Nephron (organoid): ENCODE data around the gene UTS2.

ENCODE experiments used
- H3K27ac Mint-ChIP-seq, 3 experiments: 2 replicates each; pipeline ENCODE4 v1.8.0; 2020; ENCODE audit warnings: mixed read lengths in 3 of 3, mild to moderate bottlenecking in 2 of 3, moderate library complexity in 1 of 3
- H3K27me3 Mint-ChIP-seq: 2 replicates; pipeline ENCODE4 v1.8.0; 2021; ENCODE audit warnings: low read depth, mild to moderate bottlenecking, moderate library complexity, mixed read lengths
- H3K36me3 Mint-ChIP-seq: 2 replicates; pipeline ENCODE4 v1.8.0; 2020; ENCODE audit warnings: low read depth, mixed read lengths
- H3K4me1 Mint-ChIP-seq: 2 replicates; pipeline ENCODE4 v1.8.0; 2020; ENCODE audit warnings: mixed read lengths
- H3K4me3 Mint-ChIP-seq, 3 experiments: 2 replicates each; pipeline ENCODE4 v1.8.0; 2020; ENCODE audit warnings: mild to moderate bottlenecking in 3 of 3, mixed read lengths in 3 of 3, moderate library complexity in 2 of 3
- H3K9me3 Mint-ChIP-seq: 2 replicates; pipeline ENCODE4 v1.8.0; 2020; ENCODE audit warnings: mixed read lengths
- TF ChIP-seq, protein P1 (sequence below), 3 experiments: fragments of 200-600 bp; sonication (generic); IDR thresholded peaks; one replicate each; pipeline ENCODE4 v1.5.0; 2021; ENCODE audit warnings: antibody characterized with exemption in 3 of 3; ENCODE audit not compliant: unreplicated experiment in 3 of 3

UTS2 gene

DNA sequence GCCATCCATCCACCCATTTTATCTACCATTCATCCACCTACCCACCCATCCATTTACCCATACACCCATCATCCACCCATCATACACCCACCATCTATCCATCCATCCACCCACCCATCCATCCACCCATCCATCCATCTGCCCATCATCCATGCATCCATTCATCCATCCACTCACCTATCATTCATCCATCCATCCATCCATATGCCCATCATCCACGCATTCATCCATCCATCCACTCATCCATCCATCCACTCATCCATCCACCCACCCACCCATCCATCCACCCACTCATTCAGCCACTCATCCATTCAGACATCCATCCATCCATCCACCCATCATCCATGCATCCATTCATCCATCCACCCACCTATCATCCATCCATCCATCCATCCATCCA is 31.9 kb upstream of the UTS2 start:
- Mint-ChIP-seq H3K36me3 (no peaks in the 10 kb centered on the region), H3K9me3 (no peaks in the 10 kb centered on the region), H3K4me1 (no peaks in the 10 kb centered on the region), H3K27ac (no peak overlapping the region), H3K27me3 (peaks cover 34% of the 10 kb centered on the region), H3K4me3 (no peak overlapping the region)
- TF ChIP-seq, protein P1, sequence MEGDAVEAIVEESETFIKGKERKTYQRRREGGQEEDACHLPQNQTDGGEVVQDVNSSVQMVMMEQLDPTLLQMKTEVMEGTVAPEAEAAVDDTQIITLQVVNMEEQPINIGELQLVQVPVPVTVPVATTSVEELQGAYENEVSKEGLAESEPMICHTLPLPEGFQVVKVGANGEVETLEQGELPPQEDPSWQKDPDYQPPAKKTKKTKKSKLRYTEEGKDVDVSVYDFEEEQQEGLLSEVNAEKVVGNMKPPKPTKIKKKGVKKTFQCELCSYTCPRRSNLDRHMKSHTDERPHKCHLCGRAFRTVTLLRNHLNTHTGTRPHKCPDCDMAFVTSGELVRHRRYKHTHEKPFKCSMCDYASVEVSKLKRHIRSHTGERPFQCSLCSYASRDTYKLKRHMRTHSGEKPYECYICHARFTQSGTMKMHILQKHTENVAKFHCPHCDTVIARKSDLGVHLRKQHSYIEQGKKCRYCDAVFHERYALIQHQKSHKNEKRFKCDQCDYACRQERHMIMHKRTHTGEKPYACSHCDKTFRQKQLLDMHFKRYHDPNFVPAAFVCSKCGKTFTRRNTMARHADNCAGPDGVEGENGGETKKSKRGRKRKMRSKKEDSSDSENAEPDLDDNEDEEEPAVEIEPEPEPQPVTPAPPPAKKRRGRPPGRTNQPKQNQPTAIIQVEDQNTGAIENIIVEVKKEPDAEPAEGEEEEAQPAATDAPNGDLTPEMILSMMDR (IDR thresholded peaks at IDR 0.05; ENCODE audit: unreplicated experiment in 3 of 3) = no peak

DNA sequence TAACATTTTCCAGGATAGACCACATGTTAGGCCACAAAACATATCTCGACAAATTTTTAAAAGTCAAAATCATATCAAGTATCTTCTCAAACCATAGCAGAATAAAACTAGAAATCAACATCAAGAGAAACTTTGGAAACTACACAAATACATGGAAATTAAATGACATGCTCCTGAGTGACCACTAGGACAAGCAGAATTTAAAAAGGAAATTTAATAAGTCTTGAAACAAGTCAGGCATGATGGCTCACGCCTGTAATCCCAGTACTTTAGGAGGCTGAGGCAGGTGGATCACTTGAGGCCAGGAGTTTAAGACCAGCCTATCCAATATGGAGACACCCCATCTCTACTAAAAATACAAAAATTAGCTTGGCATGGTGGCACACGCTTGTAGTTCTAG is 26.4 kb upstream of the UTS2 start:
- no peak overlapping the region for H3K27ac Mint-ChIP-seq
- H3K36me3 Mint-ChIP-seq = no peaks in the 10 kb centered on the region
- H3K9me3 Mint-ChIP-seq = peaks cover 12% of the 10 kb centered on the region
- peaks cover 3% of the 10 kb centered on the region for H3K27me3 Mint-ChIP-seq
- no peak overlapping the region for H3K4me3 Mint-ChIP-seq
- TF ChIP-seq, protein P1 (IDR thresholded peaks at IDR 0.05; ENCODE audit: unreplicated experiment in 3 of 3) = no peak
- H3K4me1 Mint-ChIP-seq = no peaks in the 10 kb centered on the region

DNA sequence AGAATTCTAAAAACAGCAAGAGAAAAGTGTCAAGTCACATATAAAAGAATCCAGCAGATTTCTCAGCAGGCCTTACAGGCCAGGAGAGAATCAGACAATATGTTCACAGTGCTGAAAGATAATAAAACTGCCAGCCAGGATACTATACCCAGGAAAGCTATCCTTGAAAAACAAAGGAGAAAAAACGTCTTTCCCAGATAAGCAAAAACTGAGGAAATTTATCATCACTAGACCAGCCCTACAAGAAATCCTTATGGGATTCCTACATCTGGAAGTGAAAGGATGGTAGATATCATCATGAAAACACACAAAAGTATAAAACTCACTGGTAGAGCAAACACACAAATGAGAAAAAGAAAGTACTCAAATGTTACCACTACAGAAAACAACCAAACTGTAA is 25.2 kb upstream of the UTS2 start:
- H3K27me3 Mint-ChIP-seq = no peaks in the 10 kb centered on the region
- TF ChIP-seq, protein P1 (IDR thresholded peaks at IDR 0.05; ENCODE audit: unreplicated experiment in 3 of 3) = no peak

DNA sequence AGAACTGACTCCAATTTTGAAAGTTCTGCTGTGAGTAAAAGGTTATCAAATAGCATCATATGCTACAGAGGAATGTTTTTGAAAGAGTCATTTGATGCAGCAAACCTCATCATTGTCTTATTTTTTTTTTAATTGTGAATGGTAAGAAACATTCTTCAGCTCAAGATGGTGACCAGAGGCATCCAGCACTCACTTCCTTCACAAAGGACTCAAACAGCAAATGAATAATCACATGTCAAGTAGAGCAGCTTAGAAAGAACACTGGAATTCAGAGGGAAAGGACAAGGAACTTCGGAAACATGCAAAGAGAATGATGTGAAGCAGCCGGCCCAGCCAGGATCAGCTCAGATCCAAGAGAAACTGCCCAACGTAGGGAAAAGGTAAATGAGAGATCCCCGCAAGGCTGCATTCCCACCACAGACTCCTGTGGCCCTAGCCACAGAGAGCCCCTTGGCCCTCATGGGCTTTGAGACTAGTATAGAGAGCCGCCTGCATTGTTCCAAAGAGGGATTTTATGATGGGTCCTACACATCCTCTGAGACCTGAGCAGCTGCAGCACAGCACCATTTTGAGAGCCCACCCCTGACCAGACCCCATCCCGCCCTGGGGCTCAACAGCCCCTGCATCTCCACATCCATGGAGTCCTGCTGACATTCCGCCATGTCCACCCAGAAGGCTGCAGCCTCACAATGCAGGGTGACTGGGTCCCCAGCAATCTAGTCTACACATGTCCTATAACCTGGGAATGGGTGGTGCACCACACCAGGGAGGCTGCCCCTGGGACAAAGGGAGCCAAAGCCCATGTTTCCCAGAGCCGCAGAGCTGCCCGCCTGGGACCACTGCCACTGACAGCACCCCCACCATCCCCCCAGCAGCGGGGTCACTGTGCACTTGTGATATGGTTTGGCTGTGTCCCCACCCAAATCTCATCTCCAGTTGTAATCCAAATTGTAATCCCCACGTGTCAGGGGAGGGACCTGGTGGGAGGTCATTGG is 21.2 kb upstream of the UTS2 start:
- Mint-ChIP-seq H3K4me1 (no peaks in the 10 kb centered on the region), H3K36me3 (no peaks in the 10 kb centered on the region), H3K27ac (no peak overlapping the region), H3K4me3 (no peak overlapping the region), H3K9me3 (peaks cover 12% of the 10 kb centered on the region), H3K27me3 (peaks cover 3% of the 10 kb centered on the region)
- TF ChIP-seq, protein P1 (IDR thresholded peaks at IDR 0.05; ENCODE audit: unreplicated experiment in 3 of 3) = no peak

More for the DNA sequence above, 25.2 kb upstream of the UTS2 start:
- no peaks in the 10 kb centered on the region for H3K4me1 Mint-ChIP-seq
- H3K27ac Mint-ChIP-seq = no peak overlapping the region
- H3K9me3 Mint-ChIP-seq = peaks cover 12% of the 10 kb centered on the region
- no peak overlapping the region for H3K4me3 Mint-ChIP-seq
- no peaks in the 10 kb centered on the region for H3K36me3 Mint-ChIP-seq

DNA sequence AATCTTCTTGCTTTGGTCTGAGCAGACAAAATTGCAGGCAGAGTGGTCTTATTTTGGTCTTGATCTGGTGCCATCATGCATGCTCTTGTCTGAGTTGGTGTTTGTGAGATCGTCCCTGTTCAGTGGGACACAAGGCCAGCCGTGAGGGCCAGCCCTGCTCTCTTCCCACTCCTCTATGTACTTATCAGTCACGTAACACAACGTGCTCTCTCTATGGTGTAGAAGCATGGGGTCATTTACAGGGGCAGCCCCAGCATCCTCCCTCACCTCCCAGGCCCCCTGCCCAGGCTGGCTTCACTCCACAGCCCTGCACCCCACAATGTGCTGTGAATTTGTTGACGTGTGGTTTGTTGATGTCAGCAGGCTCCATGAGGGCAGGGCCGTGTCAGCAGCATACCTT is 18.3 kb upstream of the UTS2 start:
- H3K4me1 Mint-ChIP-seq = no peaks in the 10 kb centered on the region

More for the DNA sequence above, 18.3 kb upstream of the UTS2 start:
- Mint-ChIP-seq H3K36me3 (no peaks in the 10 kb centered on the region), H3K27ac (no peak overlapping the region), H3K4me3 (no peak overlapping the region), H3K9me3 (no peaks in the 10 kb centered on the region), H3K27me3 (peaks cover 3% of the 10 kb centered on the region)
- TF ChIP-seq, protein P1 (IDR thresholded peaks at IDR 0.05; ENCODE audit: unreplicated experiment in 3 of 3) = no peak
